H9 (cell line): ENCODE results near the gene LSM4. TPM values are rescaled to one million over a fixed set of nuclear protein-coding genes. Genes with fewer than 3 reads are reported as not detected.

ENCODE experiments used
- DNase-seq: peaks from one replicate; pipeline ENCODE4 v3.0.0-alpha.2; 2017
- H2AFZ ChIP-seq: one replicate; pipeline ENCODE4 v1.6.1; 2013; ENCODE audit warnings: mild to moderate bottlenecking, low read length, control low read depth, moderate library complexity
- H2AK5ac ChIP-seq: 2 replicates; pipeline ENCODE4 v1.6.1; 2013; ENCODE audit warnings: low read length, control low read depth, mixed read lengths; ENCODE audit not compliant: insufficient read length
- H2BK120ac ChIP-seq: one replicate; pipeline ENCODE4 v1.6.1; 2013; ENCODE audit warnings: low read depth, mild to moderate bottlenecking, low read length, control low read depth, inconsistent platforms; ENCODE audit not compliant: poor library complexity, severe bottlenecking
- H2BK12ac ChIP-seq: 2 replicates; pipeline ENCODE4 v1.6.1; 2013; ENCODE audit warnings: low read length, control low read depth, mixed read lengths, low read depth; ENCODE audit not compliant: insufficient read length
- H2BK15ac ChIP-seq: 2 replicates; pipeline ENCODE4 v1.6.1; 2013; ENCODE audit warnings: low read depth, low read length, control low read depth
- H2BK20ac ChIP-seq: one replicate; pipeline ENCODE4 v1.6.1; 2013; ENCODE audit warnings: low read depth, mild to moderate bottlenecking, low read length, control low read depth, inconsistent platforms; ENCODE audit not compliant: poor library complexity, severe bottlenecking
- H2BK5ac ChIP-seq: 2 replicates; pipeline ENCODE4 v1.6.1; 2013; ENCODE audit warnings: low read length, control low read depth, mixed read lengths; ENCODE audit not compliant: insufficient read length
- H3K14ac ChIP-seq: 2 replicates; pipeline ENCODE4 v1.6.1; 2013; ENCODE audit warnings: low read length, control low read depth; ENCODE audit not compliant: insufficient read depth
- H3K18ac ChIP-seq: 2 replicates; pipeline ENCODE4 v1.6.1; 2013; ENCODE audit warnings: low read depth, mild to moderate bottlenecking, mixed read lengths, low read length, control low read depth; ENCODE audit not compliant: insufficient read length
- H3K23ac ChIP-seq: 2 replicates; pipeline ENCODE4 v1.6.1; 2013; ENCODE audit warnings: low read length, control low read depth, mixed read lengths, low read depth; ENCODE audit not compliant: insufficient read length
- H3K23me2 ChIP-seq: 2 replicates; pipeline ENCODE4 v1.6.1; 2013; ENCODE audit warnings: low read depth, mild to moderate bottlenecking, mixed read lengths, low read length, control low read depth; ENCODE audit not compliant: insufficient read length, poor library complexity, severe bottlenecking
- H3K27ac ChIP-seq: 2 replicates; pipeline ENCODE4 v1.5.1; 2013; ENCODE audit warnings: low read length, control low read depth, mixed read lengths, low read depth; ENCODE audit not compliant: insufficient read length
- H3K27me3 ChIP-seq: 2 replicates; pipeline ENCODE4 v1.6.1; 2013; ENCODE audit warnings: low read length, control low read depth, inconsistent platforms; ENCODE audit not compliant: insufficient read depth
- H3K4ac ChIP-seq: 2 replicates; pipeline ENCODE4 v1.6.1; 2013; ENCODE audit warnings: low read depth, mild to moderate bottlenecking, control low read depth, inconsistent platforms, low read length, moderate library complexity
- H3K4me1 ChIP-seq: 2 replicates; pipeline ENCODE4 v1.6.1; 2013; ENCODE audit warnings: low read length, control low read depth, inconsistent platforms; ENCODE audit not compliant: insufficient read depth
- H3K4me2 ChIP-seq: 2 replicates; pipeline ENCODE4 v1.6.1; 2013; ENCODE audit warnings: low read length, control low read depth, mixed read lengths; ENCODE audit not compliant: insufficient read length, insufficient read depth
- H3K56ac ChIP-seq: 2 replicates; pipeline ENCODE4 v1.6.1; 2013; ENCODE audit warnings: low read depth, mild to moderate bottlenecking, mixed read lengths, low read length, control low read depth; ENCODE audit not compliant: insufficient read length
- H3K79me1 ChIP-seq: 2 replicates; pipeline ENCODE4 v1.6.1; 2013; ENCODE audit warnings: low read depth, mild to moderate bottlenecking, moderate library complexity, low read length, control low read depth, inconsistent platforms; ENCODE audit not compliant: insufficient read depth, poor library complexity, severe bottlenecking
- H3K79me2 ChIP-seq: 2 replicates; pipeline ENCODE4 v1.6.1; 2013; ENCODE audit warnings: low read length, control low read depth, inconsistent platforms; ENCODE audit not compliant: insufficient read depth
- H3K9ac ChIP-seq: 2 replicates; pipeline ENCODE4 v1.6.1; 2013; ENCODE audit warnings: low read length, control low read depth, mixed read lengths; ENCODE audit not compliant: insufficient read length; ENCODE audit errors: extremely low read depth
- H3K9me3 ChIP-seq: one replicate; pipeline ENCODE4 v1.6.1; 2013; ENCODE audit warnings: low read depth, low read length, inconsistent platforms; ENCODE audit not compliant: control insufficient read depth
- H3T11ph ChIP-seq: one replicate; pipeline ENCODE4 v1.6.1; 2013; ENCODE audit warnings: mild to moderate bottlenecking, low read length, control low read depth, inconsistent platforms
- H4K20me1 ChIP-seq: one replicate; pipeline ENCODE4 v1.6.1; 2013; ENCODE audit not compliant: control insufficient read depth, insufficient read length, insufficient read depth
- H4K5ac ChIP-seq: 2 replicates; pipeline ENCODE4 v1.6.1; 2013; ENCODE audit warnings: low read depth, mild to moderate bottlenecking, mixed read lengths, low read length, control low read depth; ENCODE audit not compliant: insufficient read length
- H4K8ac ChIP-seq: replicated peaks from 2 replicates; pipeline ENCODE4 v1.6.1; 2013; ENCODE audit warnings: low read length, control low read depth, mixed read lengths, low read depth; ENCODE audit not compliant: insufficient read length
- H4K91ac ChIP-seq: 2 replicates; pipeline ENCODE4 v1.6.1; 2013; ENCODE audit warnings: low read depth, mild to moderate bottlenecking, moderate library complexity, mixed read lengths, low read length, control low read depth; ENCODE audit not compliant: insufficient read length
- H3K27ac Mint-ChIP-seq, 3 experiments: 2 replicates in 2 of 3; 3 replicates in 1 of 3; pipeline ENCODE4 v1.8.0; 2020 to 2021; ENCODE audit warnings: mixed read lengths in 3 of 3, mild to moderate bottlenecking in 1 of 3, moderate library complexity in 1 of 3
- H3K27me3 Mint-ChIP-seq: 2 replicates; pipeline ENCODE4 v1.8.0; 2021; ENCODE audit warnings: low read depth, mild to moderate bottlenecking, moderate library complexity, mixed read lengths
- H3K36me3 Mint-ChIP-seq, 3 experiments: 2 replicates in 2 of 3; 3 replicates in 1 of 3; pipeline ENCODE4 v1.8.0; 2020 to 2021; ENCODE audit warnings: low read depth in 3 of 3, mixed read lengths in 3 of 3; ENCODE audit not compliant: insufficient read depth in 1 of 3
- H3K4me1 Mint-ChIP-seq, 2 experiments: 2 replicates each; pipeline ENCODE4 v1.8.0; 2020; ENCODE audit warnings: mixed read lengths in 2 of 2
- H3K4me3 Mint-ChIP-seq, 2 experiments: 2 replicates in 1 of 2; 3 replicates in 1 of 2; pipeline ENCODE4 v1.8.0; 2020 to 2021; ENCODE audit warnings: mild to moderate bottlenecking in 2 of 2, mixed read lengths in 2 of 2, moderate library complexity in 1 of 2
- H3K9me3 Mint-ChIP-seq, 2 experiments: 2 replicates in 1 of 2; 3 replicates in 1 of 2; pipeline ENCODE4 v1.8.0; 2020; ENCODE audit warnings: mild to moderate bottlenecking in 2 of 2, mixed read lengths in 2 of 2, moderate library complexity in 1 of 2
- WGBS: extraction: QIAGEN DNeasy Blood & Tissue Kit; methylation state at CpG from one replicate; pipeline ENCODE4 v1.1.7; 2013; ENCODE audit warnings: missing lambda C conversion rate, low lambda C conversion rate, mixed read lengths; ENCODE audit not compliant: insufficient read length; ENCODE audit errors: extremely low coverage; 5-methylcytosine and 5-hydroxymethylcytosine counted together
- total RNA-seq: library from RNA; stranded (reverse); gene quantifications from 2 replicates; pipeline ENCODE4 v1.2.1, GENCODE V29; 2021
- TF ChIP-seq, protein P1 (sequence below): fragments of 200-600 bp; sonication (generic); conservative IDR thresholded peaks from 3 replicates; pipeline ENCODE4 v1.8.0; 2021; ENCODE audit warnings: antibody characterized with exemption, mild to moderate bottlenecking

LSM4 gene
- total RNA-seq, 1 experiment from 2014 or later = 342 TPM

DNA sequence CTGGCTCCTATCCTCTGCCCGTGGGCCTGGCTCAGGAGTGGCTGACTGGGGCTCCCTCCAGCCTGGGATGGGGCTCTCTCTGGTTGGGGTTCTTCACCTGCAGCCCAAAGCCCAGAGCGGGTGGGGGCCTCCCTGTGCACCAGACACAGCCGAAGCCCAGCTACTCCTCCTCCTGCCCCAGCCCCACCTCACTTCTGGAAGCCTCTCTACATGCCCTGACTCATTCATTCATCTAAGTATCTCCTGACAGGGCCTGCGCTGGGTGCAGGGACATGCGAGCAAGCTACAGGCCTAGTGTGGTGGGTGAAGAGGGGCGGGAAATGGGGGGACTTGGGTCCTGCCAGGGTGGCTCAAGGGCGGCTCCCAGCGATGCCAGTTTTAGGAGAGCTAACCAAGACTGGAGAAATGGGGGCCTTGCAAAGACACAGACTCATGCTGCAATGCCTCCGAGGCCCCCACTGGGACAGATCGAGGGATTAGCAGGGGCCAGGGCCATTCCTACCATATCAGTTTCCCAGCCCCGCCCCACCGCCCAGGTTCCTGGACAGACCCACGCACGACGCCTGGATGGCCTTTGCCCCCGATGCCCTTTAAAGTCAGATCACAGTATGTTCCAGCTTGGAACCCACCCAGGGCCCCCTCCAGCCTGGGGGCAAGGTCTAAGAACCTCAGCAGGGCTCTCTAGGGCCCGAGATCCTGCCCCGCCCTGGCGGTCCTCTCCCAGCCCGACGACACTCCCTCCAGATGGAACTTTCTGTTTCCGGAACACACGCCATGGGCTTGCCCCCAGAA lies 12.6 kb downstream of the LSM4 start:
- no peaks in the 10 kb centered on the region for H3K4me1 ChIP-seq
- H4K5ac ChIP-seq = no peak overlapping the region
- H3K79me1 ChIP-seq = no peaks in the 10 kb centered on the region
- Mint-ChIP-seq H3K9me3 (no peaks in the 10 kb centered on the region), H3K4me1 (peaks cover 8 to 19% of the 10 kb centered on the region in 2 experiments; a peak in 3 of 4 replicates), H3K27ac (peak overlapping the region; percentile 22 to 51 (median 39); a peak in 3 of 7 replicates), H3K4me3 (no peak overlapping the region), H3K27me3 (no peaks in the 10 kb centered on the region), H3K36me3 (peaks cover 28 to 76% (median 70%) of the 10 kb centered on the region in 3 experiments)
- H2AK5ac ChIP-seq = no peak overlapping the region
- H4K8ac ChIP-seq = no peak overlapping the region
- H3K23ac ChIP-seq = no peak overlapping the region
- H4K91ac ChIP-seq = no peak overlapping the region
- no peaks in the 10 kb centered on the region for H4K20me1 ChIP-seq
- WGBS = no CpG with 5 or more reads among the region's 23 CpGs
- no peak overlapping the region for H2BK120ac ChIP-seq
- H3K9ac ChIP-seq = no peak overlapping the region
- H3K79me2 ChIP-seq = no peaks in the 10 kb centered on the region
- TF ChIP-seq, protein P1, sequence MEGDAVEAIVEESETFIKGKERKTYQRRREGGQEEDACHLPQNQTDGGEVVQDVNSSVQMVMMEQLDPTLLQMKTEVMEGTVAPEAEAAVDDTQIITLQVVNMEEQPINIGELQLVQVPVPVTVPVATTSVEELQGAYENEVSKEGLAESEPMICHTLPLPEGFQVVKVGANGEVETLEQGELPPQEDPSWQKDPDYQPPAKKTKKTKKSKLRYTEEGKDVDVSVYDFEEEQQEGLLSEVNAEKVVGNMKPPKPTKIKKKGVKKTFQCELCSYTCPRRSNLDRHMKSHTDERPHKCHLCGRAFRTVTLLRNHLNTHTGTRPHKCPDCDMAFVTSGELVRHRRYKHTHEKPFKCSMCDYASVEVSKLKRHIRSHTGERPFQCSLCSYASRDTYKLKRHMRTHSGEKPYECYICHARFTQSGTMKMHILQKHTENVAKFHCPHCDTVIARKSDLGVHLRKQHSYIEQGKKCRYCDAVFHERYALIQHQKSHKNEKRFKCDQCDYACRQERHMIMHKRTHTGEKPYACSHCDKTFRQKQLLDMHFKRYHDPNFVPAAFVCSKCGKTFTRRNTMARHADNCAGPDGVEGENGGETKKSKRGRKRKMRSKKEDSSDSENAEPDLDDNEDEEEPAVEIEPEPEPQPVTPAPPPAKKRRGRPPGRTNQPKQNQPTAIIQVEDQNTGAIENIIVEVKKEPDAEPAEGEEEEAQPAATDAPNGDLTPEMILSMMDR = no peak
- no peaks in the 10 kb centered on the region for H3K27me3 ChIP-seq
- no peak overlapping the region for H3T11ph ChIP-seq
- H2BK20ac ChIP-seq = no peak overlapping the region
- H3K23me2 ChIP-seq = no peaks in the 10 kb centered on the region
- no peak overlapping the region for H3K4ac ChIP-seq
- no peak overlapping the region for H2BK5ac ChIP-seq
- no peak overlapping the region for H2BK12ac ChIP-seq
- H3K9me3 ChIP-seq = no peaks in the 10 kb centered on the region
- DNase-seq = no peak
- no peak overlapping the region for H3K14ac ChIP-seq
- no peak overlapping the region for H2BK15ac ChIP-seq
- no peak overlapping the region for H3K27ac ChIP-seq
- no peak overlapping the region for H3K18ac ChIP-seq
- no peak overlapping the region for H2AFZ ChIP-seq
- H3K56ac ChIP-seq = no peak overlapping the region
- no peak overlapping the region for H3K4me2 ChIP-seq
